ENCODE results near the gene ACACA. TPM values are rescaled to one million over a fixed set of nuclear protein-coding genes. Genes with fewer than 3 reads are reported as not detected.

The ACACA gene
- total and polyA plus RNA-seq, 2 donors (not counting 3 experiments of a cell fraction or from before 2014, with no cell fraction given) = 55.3 to 124 TPM

- no peak for FAIRE-seq
Observed at GRCh38 chr17:37214416-37214815, 192.2 kb downstream of the ACACA start.

More at GRCh38 chr17:37214416-37214815, 192.2 kb downstream of the ACACA start:
- POLR2A ChIA-PET = interaction anchor here (0.7 kb wide), 1 partner anchor 193 kb away, joined by 3 read pairs; no protein-coding TSS in a partner anchor
- Histone ChIP-seq H3K9me1 (replicated peaks; ENCODE audit: control insufficient read depth, extremely low read depth, insufficient read depth, low read length) (no peaks in the 10 kb centered on the region), H3K27me3 (ENCODE audit: control insufficient read depth in 2 of 2, insufficient read depth in 2 of 2, low read length in 2 of 2) (no peaks in the 10 kb centered on the region), H3K27ac (ENCODE audit: insufficient read depth, low read depth, low read length) (no peak overlapping the region), H3K4me3 (replicated peaks in 1 of 3; ENCODE audit: insufficient read depth in 1 of 3, low read depth in 1 of 3, low read length in 3 of 3) (no peak overlapping the region), H3K79me2 (ENCODE audit: control insufficient read depth, insufficient read depth, low read length) (no peaks in the 10 kb centered on the region), H3K4me2 (ENCODE audit: insufficient read depth, low read length) (no peak overlapping the region), H2AFZ (ENCODE audit: low read depth, low read length) (no peak overlapping the region), H3K9ac (replicated peaks; ENCODE audit: extremely low read depth, insufficient read depth, low read length) (no peak overlapping the region), H4K20me1 (replicated peaks; ENCODE audit: control insufficient read depth, extremely low read depth, insufficient read depth, low read length) (no peaks in the 10 kb centered on the region), H3K4me1 (ENCODE audit: control insufficient read depth, extremely low read depth, insufficient read depth, low read length) (no peaks in the 10 kb centered on the region), H3K36me3 (ENCODE audit: control insufficient read depth in 2 of 2, extremely low read depth in 1 of 2, insufficient read depth in 2 of 2, low read length in 2 of 2) (peaks cover 0 to 10% of the 10 kb centered on the region in 2 experiments), H3K9me3 (replicated peaks; ENCODE audit: control insufficient read depth, insufficient read depth, low read length) (no peaks in the 10 kb centered on the region)
- dilution Hi-C loops (cut with MboI; ENCODE audit: extremely low pct_ligation_motif_present, low sequenced_read_pairs) (no loop called here), intact Hi-C loops (cut with micrococcal nuclease) (no loop called here)
- DNase-seq (ENCODE audit: low read depth, low spot score) = no peak
- CTCF ChIA-PET = interaction anchor here (0.9 to 3.0 kb wide), 6 partner anchors 10 to 612 kb away, joined by 3 to 7 read pairs (median 4); no protein-coding TSS in a partner anchor
- no TSS peak for BruUV-seq (replicated peaks)
- TF ChIP-seq POLR2A (IDR thresholded peaks at IDR 0.05; ENCODE audit: low read depth, low read length) = no peak
- TF ChIP-seq GATA2 (IDR thresholded peaks at IDR 0.05; ENCODE audit: insufficient read depth, insufficient read length, low read depth, low read length) = no peak
- no peak for TF ChIP-seq EZH2 (IDR thresholded peaks at IDR 0.05; ENCODE audit: borderline replicate concordance, low read depth, low read length, severe bottlenecking)
- TF ChIP-seq CTCF (IDR thresholded peaks at IDR 0.05; ENCODE audit: extremely low read depth in 1 of 2, insufficient read depth in 1 of 2, low read depth in 1 of 2, low read length in 2 of 2) = no peak
- TF ChIP-seq JUN (IDR thresholded peaks at IDR 0.05; ENCODE audit: borderline replicate concordance, insufficient read depth, insufficient read length, low read depth) = no peak
- TF ChIP-seq POLR2AphosphoS5 (IDR thresholded peaks at IDR 0.05; ENCODE audit: insufficient read depth, low read depth, low read length) = no peak
- no peak for TF ChIP-seq MYC (IDR thresholded peaks at IDR 0.05; ENCODE audit: low read depth, low read length)
- no peak for TF ChIP-seq FOS (IDR thresholded peaks at IDR 0.05; ENCODE audit: borderline replicate concordance, insufficient read depth, low read length)
- TF ChIP-seq MAX (IDR thresholded peaks at IDR 0.05; ENCODE audit: insufficient read depth, insufficient read length) = no peak

Data from endothelial cell of umbilical vein (primary cell).